ENCODE results near the gene CFAP298.

The CFAP298 gene

DNA sequence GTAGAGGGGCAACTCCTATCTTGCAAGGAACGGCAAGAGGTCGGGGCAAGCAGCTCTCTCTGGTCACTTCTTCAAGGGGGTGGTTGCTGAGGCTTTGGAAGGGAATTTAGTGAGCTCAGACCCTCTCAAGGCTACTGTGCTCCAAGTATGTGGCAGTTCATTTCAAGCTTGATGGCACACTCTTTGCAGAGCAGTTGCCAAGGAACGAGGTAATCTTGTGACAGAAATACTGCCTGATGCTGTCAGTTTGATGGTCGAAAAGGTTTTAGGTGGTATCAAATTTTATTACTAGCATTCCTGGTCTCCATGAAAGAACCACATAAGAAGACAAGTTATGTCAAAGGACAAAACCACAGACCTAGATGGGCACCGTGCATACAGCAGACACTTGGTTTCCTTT is 13.1 kb downstream of the CFAP298 start:
- DNase-seq (ENCODE audit: low read depth), result no peak

- no peak for DNase-seq (ENCODE audit: low read depth)
Measured at GRCh38 chr21:32597205-32597604, 15.0 kb downstream of the CFAP298 start.

- DNase-seq (ENCODE audit: low read depth), result no peak
Measured at GRCh38 chr21:32595431-32595830, 16.7 kb downstream of the CFAP298 start.

DNA sequence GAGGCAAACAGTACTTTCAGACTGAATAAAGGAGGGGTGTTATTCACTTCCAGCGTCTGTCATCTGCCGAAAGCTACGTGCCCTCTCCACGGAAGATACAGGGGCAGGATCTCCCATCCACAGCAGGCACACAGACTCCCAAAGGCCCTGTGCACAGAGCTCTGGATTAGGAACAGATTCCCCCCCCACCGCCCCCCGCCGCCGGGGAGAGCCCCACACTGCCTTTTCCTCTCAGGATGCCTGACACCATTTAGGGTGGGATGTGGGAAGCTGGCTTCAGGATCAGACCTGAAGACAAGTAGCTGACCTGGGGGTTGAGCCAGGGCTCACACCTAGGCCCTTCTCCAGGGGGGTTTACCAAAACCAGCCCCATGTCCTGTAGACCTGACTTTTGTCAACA is 18.5 kb downstream of the CFAP298 start:
- no peak for DNase-seq (ENCODE audit: low read depth)

GRCh38 chr21:32592929-32593502 is 19.2 kb downstream of the CFAP298 start:
- DNase-seq (ENCODE audit: low read depth), result no peak

DNA sequence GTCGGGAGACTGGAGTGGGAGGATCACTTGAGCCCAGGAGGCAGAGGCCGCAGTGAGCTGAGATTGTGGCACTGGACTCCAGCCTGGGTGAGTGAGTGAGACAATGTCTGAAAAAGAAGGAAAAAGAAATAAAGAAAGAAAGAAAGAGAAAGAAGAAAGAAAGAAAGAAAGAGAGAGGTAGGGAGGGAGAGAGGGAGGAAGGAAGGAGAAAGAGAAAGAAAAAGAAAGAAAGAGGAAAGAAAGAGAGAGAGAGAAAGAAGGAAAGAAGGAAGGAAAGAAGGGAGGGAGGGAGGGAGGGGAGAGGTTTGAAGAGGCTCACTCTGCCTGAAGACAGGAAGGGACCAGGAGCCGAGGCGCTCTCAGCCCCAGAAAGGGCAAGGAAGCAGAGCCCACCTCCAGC is 22.0 kb downstream of the CFAP298 start:
- no peak for DNase-seq (ENCODE audit: low read depth)

DNA sequence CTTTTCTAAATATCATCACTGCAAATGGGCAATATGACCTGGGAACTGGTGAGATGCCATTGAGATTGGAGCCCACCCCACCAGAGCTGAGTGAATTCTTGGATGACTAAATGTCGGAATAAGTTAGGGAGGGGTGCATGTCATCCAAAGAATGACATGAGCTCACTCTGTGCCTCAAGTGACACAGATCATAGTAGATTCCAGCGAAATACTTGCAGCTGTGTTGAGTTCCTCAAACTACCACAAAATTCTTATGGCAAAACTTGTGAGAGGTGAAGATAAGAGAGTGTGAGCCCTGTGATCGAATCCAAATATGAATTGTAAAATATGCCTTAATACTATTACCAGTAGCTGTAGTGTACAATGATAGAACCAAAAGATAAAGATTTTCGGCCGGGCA is 24.5 kb downstream of the CFAP298 start:
- DNase-seq (ENCODE audit: low read depth), result no peak

- no peak for DNase-seq (ENCODE audit: low read depth)
Measured at GRCh38 chr21:32587120-32587519, 25.1 kb downstream of the CFAP298 start.

DNA sequence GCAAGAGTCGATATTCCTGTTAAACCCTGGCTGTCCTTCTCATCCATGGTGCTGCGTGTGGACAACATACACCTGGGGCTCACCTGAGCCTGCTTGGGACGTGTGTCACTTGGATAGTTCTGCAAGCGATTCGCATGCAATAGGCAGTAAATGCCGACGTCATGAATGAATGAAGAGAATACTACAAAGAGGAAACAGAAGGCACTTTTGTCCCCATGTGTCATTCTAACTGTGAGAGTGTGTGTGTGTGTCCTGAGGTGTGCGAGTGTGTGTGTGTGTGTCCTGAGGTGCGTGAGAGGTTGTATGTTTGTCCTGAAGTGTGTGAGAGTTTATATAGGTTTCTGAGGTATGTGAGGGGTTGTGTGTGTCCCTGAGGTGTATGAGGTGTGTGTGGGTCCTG is 26.2 kb downstream of the CFAP298 start:
- DNase-seq (ENCODE audit: low read depth), result no peak

GRCh38 chr21:32585042-32585710 is 27.0 kb downstream of the CFAP298 start, which contains the start of gene TCP10L:
TSS of gene TCP10L (minus strand) at chr21:32585523. CDS start at chr21:32584304, 1,219 bp downstream.
- DNase-seq (ENCODE audit: low read depth), result no peak

- DNase-seq (ENCODE audit: low read depth), result no peak
Measured at GRCh38 chr21:32584472-32584871, 27.7 kb downstream of the CFAP298 start.

- no peak for DNase-seq (ENCODE audit: low read depth)
Measured at GRCh38 chr21:32581732-32582131, 30.4 kb downstream of the CFAP298 start.

GRCh38 chr21:32580949-32581348 is 31.2 kb downstream of the CFAP298 start:
- no peak for DNase-seq (ENCODE audit: low read depth)

GRCh38 chr21:32578107-32578691 is 34.0 kb downstream of the CFAP298 start:
- no peak for DNase-seq (ENCODE audit: low read depth)

- no peak for DNase-seq (ENCODE audit: low read depth)
Measured at GRCh38 chr21:32576011-32576410, 36.2 kb downstream of the CFAP298 start.

DNA sequence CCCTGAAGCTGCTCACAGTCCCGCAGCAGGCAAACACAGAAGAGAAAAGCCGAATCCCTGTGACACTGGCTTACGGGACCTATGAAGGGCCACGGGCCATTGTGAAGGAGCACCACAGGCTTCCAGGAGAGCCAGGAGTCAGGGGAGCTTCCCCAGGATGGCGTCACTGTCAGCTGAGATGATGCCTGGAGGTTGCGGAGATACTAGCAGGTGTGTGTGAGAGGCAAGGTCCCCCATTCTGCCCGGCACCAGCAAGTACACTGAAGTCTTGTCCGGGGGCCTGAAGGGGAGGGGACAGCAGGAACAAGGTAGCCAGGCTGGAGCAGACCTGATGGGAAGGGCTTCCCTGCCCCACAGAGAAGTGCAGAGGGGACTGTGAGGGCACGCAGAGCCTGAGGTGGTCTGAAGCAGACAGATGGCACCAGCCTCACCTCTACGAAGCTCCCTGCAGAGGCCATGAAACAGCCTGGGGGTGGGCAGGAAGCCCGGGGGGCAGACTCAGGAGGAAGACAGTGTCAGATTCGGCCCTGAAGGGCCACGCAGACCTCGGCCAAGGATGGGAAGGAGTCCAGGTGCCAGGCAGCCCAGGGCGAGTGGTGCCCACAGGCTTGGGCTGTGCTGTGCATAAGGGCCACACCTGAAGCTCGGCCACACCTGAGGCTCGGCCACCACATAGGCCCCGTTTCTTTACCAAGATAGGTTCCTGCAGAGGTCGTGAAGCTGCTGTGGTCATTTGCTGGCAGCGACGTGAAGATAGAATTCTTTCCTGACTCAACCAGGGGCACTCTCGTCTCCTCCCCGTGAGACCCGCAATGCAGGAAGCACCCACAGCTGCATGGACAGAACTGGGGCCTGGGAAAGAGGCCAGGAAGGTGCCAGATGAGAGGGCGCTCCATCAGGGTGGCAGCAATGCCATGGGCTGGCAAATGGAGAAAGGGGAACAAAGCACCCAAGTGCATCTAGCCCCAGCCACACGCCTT is 36.9 kb downstream of the CFAP298 start:
- DNase-seq (ENCODE audit: low read depth), result no peak

GRCh38 chr21:32572574-32573420 is 39.4 kb downstream of the CFAP298 start:
- no peak for DNase-seq (ENCODE audit: low read depth)

GRCh38 chr21:32570456-32570855 is 41.7 kb downstream of the CFAP298 start:
- DNase-seq (ENCODE audit: low read depth), result no peak

DNA sequence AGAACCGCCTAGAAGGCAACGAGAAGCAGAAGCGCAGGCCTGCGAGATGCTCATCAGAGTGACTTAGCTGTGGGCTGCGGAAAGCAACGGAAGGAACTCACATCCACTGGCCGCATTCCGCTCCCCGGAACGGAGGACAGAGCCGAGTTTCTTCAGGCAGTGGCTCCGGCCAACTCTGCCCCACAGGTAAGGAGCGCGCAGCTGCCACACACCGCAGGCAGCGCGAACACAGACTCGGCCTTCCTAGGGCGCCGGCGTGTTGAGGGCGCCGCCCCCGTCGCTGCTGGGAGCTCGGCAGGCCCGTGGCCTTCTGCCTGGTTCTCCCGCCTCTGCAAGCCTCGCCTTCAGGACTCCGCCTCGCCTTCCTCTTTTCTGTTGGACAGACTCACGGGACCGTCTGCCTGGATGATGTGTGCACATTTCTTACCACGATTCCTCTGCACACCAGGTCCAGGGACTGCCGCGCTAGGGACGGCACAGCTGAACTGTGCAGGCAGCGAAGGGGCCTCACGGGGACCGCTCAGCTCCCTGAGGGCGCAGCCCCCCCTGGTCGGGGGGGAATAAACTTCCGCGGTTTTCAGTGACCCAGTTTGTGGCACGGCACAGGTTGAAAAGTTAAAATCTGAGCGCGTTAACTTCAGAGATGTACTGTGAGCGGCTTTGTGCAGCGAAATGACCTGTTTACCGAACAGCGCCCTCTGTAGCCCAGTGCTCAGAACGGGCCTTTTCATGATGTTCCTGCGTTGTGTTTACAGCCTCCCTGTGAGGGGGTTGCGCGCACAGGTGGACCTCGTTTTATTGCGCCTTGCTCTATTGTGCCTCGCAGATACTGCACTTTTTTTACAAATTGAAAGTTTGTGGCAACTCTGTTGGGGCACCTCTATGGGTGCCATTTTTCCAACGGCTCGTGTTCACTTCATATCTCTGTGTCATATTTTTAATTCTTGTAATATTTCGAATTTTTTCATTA is 42.6 kb downstream of the CFAP298 start:
- DNase-seq (ENCODE audit: low read depth), result peak; percentile 66

DNA sequence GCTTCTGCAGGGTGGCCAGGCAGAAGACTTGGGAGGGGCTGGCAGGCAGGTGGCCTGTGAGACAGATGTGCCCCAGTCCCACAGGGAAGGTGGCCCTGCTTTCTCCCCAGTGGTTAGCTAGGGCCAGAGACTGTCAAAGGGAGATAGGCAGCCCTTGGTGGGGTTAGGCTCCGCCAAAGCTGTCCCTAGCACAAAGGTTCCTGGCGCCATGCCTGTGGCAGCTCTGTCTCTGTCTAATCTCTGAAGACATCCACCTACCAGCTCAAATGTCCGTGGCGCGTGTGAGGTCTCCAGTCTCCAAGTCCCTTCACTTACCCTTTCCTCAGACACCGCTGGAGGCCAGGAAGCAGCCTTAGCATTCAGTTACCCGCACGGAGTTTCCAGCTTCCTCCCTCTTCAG is 44.6 kb downstream of the CFAP298 start:
- no peak for DNase-seq (ENCODE audit: low read depth)
